Right atrium auricular region (tissue), 2 donors: Measurements from ENCODE around the gene RBBP7. TPM values are rescaled to one million over a fixed set of nuclear protein-coding genes. Genes with fewer than 3 reads are reported as not detected.

ENCODE experiments used
- DNase-seq: peaks from one replicate; pipeline ENCODE4 v3.0.0-alpha.2; 2019; ENCODE audit warnings: low spot score
- H3K27ac ChIP-seq, 2 donors: fragments of 200-600 bp; sonication (generic); 1 replicate in 1 of 2; 2 replicates in 1 of 2; pipeline ENCODE4 v1.5.1; 2016 to 2019
- H3K27me3 ChIP-seq, 2 donors: fragments of 200-600 bp; sonication (generic); one replicate each; pipeline versions ENCODE4 v1.5.1 to v1.6.0; 2017 to 2019
- H3K36me3 ChIP-seq: fragments of 200-600 bp; sonication (generic); one replicate; pipeline ENCODE4 v1.5.1; 2016
- H3K4me1 ChIP-seq, 2 donors: fragments of 200-600 bp; sonication (generic); one replicate each; pipeline versions ENCODE4 v1.5.1 to v1.6.0; 2017 to 2019
- H3K4me3 ChIP-seq, 2 donors: fragments of 200-600 bp; sonication (generic); 1 replicate in 1 of 2; 2 replicates in 1 of 2; pipeline ENCODE4 v1.5.1; 2017 to 2019; ENCODE audit warnings: mild to moderate bottlenecking in 1 of 2, moderate library complexity in 1 of 2
- H3K9me3 ChIP-seq, 2 donors: fragments of 200-600 bp; sonication (generic); one replicate each; pipeline ENCODE4 v1.5.1; 2019
- CTCF ChIP-seq, 2 donors: fragments of 200-600 bp; sonication (generic); IDR thresholded peaks; one replicate each; pipeline ENCODE4 v1.5.1; 2019; ENCODE audit warnings: antibody characterized with exemption in 2 of 2
- total RNA-seq, 2 donors: library from RNA; depleted of rRNA; stranded (reverse); fragments of >200 nt; gene quantifications; one replicate each; pipeline ENCODE4 v1.1.0, GENCODE V29; 2016

Gene RBBP7
- total RNA-seq, 2 donors from 2014 or later: 70.7 to 72.2 TPM

GRCh38 chrX:16832301-16832700, 37.9 kb downstream of the RBBP7 start:
- no peaks in the 10 kb centered on the region for H3K27me3 ChIP-seq
- H3K36me3 ChIP-seq: peaks cover 31% of the 10 kb centered on the region
- no peak for DNase-seq
- peaks cover 0 to 6% of the 10 kb centered on the region in 2 donors for H3K4me1 ChIP-seq
- H3K4me3 ChIP-seq: no peak overlapping the region
- no peaks in the 10 kb centered on the region for H3K9me3 ChIP-seq
- H3K27ac ChIP-seq: no peak overlapping the region
- no peak for TF ChIP-seq CTCF (IDR thresholded peaks at IDR 0.05)

GRCh38 chrX:16828124-16828908, 41.8 kb downstream of the RBBP7 start:
- H3K36me3 ChIP-seq: peaks cover 30% of the 10 kb centered on the region
- no peak for TF ChIP-seq CTCF (IDR thresholded peaks at IDR 0.05)
- H3K4me3 ChIP-seq: no peak overlapping the region

GRCh38 chrX:16827225-16827624, 42.9 kb downstream of the RBBP7 start:
- H3K27ac ChIP-seq: peak overlapping the region in 1 of 2 donors; percentile 15
- H3K36me3 ChIP-seq: peaks cover 25% of the 10 kb centered on the region
- DNase-seq: no peak
- no peak overlapping the region for H3K4me3 ChIP-seq
- TF ChIP-seq CTCF (IDR thresholded peaks at IDR 0.05): no peak
- H3K27me3 ChIP-seq: no peaks in the 10 kb centered on the region
- peaks cover 0 to 6% of the 10 kb centered on the region in 2 donors for H3K4me1 ChIP-seq
- H3K9me3 ChIP-seq: no peaks in the 10 kb centered on the region

More at GRCh38 chrX:16828124-16828908, 41.8 kb downstream of the RBBP7 start:
- Histone ChIP-seq H3K27ac (peak overlapping the region; percentile 23 to 48), H3K27me3 (no peaks in the 10 kb centered on the region), H3K9me3 (no peaks in the 10 kb centered on the region), H3K4me1 (peaks cover 0 to 6% of the 10 kb centered on the region in 2 donors)
- no peak for DNase-seq

- no peaks in the 10 kb centered on the region for H3K9me3 ChIP-seq
- peak in 1 of 2 donors; percentile 75 for TF ChIP-seq CTCF (IDR thresholded peaks at IDR 0.05)
- no peak for DNase-seq
- peak overlapping the region in 1 of 2 donors; percentile 12 for H3K27ac ChIP-seq
- peaks cover 0 to 6% of the 10 kb centered on the region in 2 donors for H3K4me1 ChIP-seq
- H3K4me3 ChIP-seq: no peak overlapping the region
- H3K36me3 ChIP-seq: peaks cover 23% of the 10 kb centered on the region
- no peaks in the 10 kb centered on the region for H3K27me3 ChIP-seq
These were observed 44.0 kb downstream of the RBBP7 start for GRCh38 chrX:16826207-16826606.

- no peak for TF ChIP-seq CTCF (IDR thresholded peaks at IDR 0.05)
- no peak overlapping the region for H3K4me3 ChIP-seq
- no peaks in the 10 kb centered on the region for H3K9me3 ChIP-seq
- no peak overlapping the region for H3K27ac ChIP-seq
- DNase-seq: no peak
- H3K27me3 ChIP-seq: no peaks in the 10 kb centered on the region
- peaks cover 30% of the 10 kb centered on the region for H3K36me3 ChIP-seq
- peaks cover 0 to 6% of the 10 kb centered on the region in 2 donors for H3K4me1 ChIP-seq
These were observed 44.7 kb downstream of the RBBP7 start for GRCh38 chrX:16825264-16826035.
